ENCODE results near the gene PTPN12.

The PTPN12 gene

DNA sequence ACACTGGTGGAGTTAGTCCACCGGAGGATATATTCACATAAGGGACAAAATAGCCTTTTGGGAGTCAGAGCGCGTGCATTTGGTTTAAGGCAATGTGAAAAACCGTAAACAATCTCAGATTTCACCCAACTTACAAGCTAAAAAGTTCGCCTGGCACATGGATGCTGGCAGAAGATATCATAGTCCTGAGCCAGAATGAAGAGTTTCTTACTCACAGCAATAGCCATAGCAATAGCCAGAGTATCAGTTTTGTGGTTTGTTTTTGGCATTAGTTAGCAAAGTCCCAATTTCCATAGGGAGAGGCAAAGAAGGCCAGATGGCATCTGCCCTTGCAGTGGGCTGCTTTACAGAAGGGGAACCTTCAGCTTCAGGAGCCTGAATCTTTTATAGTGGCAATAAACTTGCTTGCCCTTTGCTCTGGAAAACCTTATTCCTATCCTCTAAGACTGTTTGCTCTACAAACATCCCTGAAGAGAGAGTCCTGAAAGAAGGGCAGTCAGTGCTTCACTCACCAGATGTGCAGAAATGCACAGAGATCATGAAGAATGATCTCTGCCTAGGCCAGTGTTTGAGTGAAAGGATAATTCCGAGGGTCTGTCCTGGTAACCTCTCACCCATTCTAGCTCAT, 130.5 kb downstream of the PTPN12 start:
- no peak overlapping the region for H3K4me3 ChIP-seq (ENCODE audit: control insufficient read depth, low read depth, low read length)
- TF ChIP-seq, protein P1, sequence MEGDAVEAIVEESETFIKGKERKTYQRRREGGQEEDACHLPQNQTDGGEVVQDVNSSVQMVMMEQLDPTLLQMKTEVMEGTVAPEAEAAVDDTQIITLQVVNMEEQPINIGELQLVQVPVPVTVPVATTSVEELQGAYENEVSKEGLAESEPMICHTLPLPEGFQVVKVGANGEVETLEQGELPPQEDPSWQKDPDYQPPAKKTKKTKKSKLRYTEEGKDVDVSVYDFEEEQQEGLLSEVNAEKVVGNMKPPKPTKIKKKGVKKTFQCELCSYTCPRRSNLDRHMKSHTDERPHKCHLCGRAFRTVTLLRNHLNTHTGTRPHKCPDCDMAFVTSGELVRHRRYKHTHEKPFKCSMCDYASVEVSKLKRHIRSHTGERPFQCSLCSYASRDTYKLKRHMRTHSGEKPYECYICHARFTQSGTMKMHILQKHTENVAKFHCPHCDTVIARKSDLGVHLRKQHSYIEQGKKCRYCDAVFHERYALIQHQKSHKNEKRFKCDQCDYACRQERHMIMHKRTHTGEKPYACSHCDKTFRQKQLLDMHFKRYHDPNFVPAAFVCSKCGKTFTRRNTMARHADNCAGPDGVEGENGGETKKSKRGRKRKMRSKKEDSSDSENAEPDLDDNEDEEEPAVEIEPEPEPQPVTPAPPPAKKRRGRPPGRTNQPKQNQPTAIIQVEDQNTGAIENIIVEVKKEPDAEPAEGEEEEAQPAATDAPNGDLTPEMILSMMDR (IDR thresholded peaks at IDR 0.05; ENCODE audit: control insufficient read depth, insufficient read depth, low read depth, low read length, missing control alignments): no peak
- no peak for DNase-seq (ENCODE audit: low read depth)

DNA sequence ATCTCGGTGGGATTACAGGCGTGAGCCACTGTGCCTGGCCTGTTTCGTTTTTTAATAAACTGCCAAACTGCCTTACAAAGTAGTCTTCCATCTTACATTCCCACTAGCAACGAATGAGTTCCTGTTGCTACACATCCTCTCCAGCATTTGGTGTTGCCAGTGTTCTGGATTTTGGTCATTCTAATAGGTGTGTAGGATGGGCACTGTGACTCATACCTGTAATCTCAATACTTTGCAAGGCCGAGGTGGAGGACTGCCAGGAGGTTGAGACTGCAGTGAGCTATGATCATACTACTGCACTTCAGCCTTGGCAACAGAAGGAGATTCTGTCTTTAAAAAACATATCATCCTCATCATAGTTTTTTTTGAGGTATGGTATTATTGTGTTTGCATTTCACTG, 137.8 kb downstream of the PTPN12 start:
- DNase-seq (ENCODE audit: low read depth): no peak
- TF ChIP-seq, protein P1 (IDR thresholded peaks at IDR 0.05; ENCODE audit: control insufficient read depth, insufficient read depth, low read depth, low read length, missing control alignments): no peak
- H3K4me3 ChIP-seq (ENCODE audit: control insufficient read depth, low read depth, low read length): no peak overlapping the region

DNA sequence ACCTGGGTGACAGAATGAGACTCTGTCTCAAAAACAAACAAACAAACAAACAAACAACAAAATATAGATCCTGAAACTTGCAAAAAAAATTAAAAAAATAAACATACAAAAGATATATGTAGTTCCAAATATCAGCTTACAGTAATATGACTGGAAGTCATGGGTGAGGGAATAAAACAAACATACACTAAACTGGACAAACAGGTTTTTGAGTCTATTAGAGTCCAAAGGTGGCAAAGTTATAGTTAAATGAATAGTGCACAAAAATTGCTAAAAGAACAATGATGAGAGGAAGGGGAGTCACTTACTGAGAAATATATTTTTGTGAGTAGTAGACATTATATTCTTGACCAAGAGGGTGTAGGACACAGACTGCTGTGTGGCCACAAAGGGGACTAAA, 142.5 kb downstream of the PTPN12 start:
- TF ChIP-seq, protein P1 (IDR thresholded peaks at IDR 0.05; ENCODE audit: control insufficient read depth, insufficient read depth, low read depth, low read length, missing control alignments): no peak
- no peak overlapping the region for H3K4me3 ChIP-seq (ENCODE audit: control insufficient read depth, low read depth, low read length)
- DNase-seq (ENCODE audit: low read depth): no peak

DNA sequence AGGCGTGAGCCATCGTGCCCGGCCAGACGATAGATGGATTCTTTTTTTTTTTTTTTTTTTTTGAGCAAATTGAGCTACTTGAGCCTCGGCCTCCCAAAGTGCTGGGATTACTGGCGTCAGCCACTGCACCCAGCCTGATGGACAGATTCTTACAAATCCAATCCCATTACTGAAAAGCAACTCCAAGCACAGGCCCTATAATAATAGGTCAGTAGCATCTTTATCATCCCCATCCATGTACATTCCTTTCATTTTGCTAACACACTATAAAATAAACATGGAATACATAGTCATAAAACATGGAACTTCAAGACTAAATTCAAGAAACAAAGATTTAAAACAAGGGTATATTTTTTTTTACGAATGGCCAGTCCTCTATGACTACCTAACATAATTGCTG, 143.2 kb downstream of the PTPN12 start:
- TF ChIP-seq, protein P1 (IDR thresholded peaks at IDR 0.05; ENCODE audit: control insufficient read depth, insufficient read depth, low read depth, low read length, missing control alignments): no peak
- DNase-seq (ENCODE audit: low read depth): no peak
- H3K4me3 ChIP-seq (ENCODE audit: control insufficient read depth, low read depth, low read length): no peak overlapping the region

DNA sequence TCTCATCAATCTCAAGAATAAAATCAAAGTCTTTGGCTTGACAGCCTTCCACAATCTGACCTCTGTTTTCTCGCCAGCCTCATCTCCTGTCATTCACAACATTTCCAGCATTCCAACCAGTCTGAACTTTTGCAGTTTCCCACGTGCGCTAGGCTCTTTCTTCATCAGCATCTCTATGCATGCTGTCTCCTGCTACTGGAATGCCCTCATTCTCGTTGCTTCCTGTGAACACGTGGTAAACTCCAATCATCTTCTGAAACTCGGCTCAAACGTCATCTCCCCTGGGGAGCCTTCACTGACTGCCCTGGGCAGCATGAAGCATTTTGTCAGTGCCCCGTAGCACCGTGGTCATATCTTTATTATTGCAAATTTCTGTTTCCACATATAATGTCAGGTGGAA, 146.9 kb downstream of the PTPN12 start:
- DNase-seq (ENCODE audit: low read depth): peak; percentile 38
- TF ChIP-seq, protein P1 (IDR thresholded peaks at IDR 0.05; ENCODE audit: control insufficient read depth, insufficient read depth, low read depth, low read length, missing control alignments): no peak
- H3K4me3 ChIP-seq (ENCODE audit: control insufficient read depth, low read depth, low read length): no peak overlapping the region

DNA sequence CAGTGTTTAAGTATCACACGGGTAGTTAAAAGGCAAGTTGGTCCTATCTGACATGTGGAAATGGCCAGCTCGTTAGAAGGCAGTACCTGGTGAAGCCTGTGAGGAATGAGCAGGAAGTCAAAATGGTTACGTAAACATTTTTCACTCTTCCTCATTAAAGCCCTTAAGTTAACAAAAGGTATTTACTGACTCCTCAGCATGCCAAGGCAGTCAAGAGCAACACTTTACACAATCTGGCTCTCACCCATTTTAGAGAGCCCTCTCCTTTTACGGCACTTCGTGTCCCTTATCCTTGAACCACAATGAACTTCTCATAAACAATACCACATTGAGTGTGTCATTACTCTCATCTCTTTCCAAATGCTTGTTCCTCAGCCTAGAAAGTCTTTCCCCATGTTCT, 148.1 kb downstream of the PTPN12 start:
- peak; percentile 44 for DNase-seq (ENCODE audit: low read depth)
- TF ChIP-seq, protein P1 (IDR thresholded peaks at IDR 0.05; ENCODE audit: control insufficient read depth, insufficient read depth, low read depth, low read length, missing control alignments): no peak
- H3K4me3 ChIP-seq (ENCODE audit: control insufficient read depth, low read depth, low read length): no peak overlapping the region
